A375 (cell line): ENCODE results near the gene SEC14L1. TPM values are rescaled to one million over a fixed set of nuclear protein-coding genes. Genes with fewer than 3 reads are reported as not detected.

Source experiments
- small RNA-seq: library from RNA; depleted of rRNA; stranded (forward); fragments of <200 nt; gene quantifications from one replicate; pipeline ENCODE3, GENCODE V24; 2014
- total RNA-seq: library from RNA; depleted of rRNA; stranded (reverse); fragments of >200 nt; shearing (Covaris generic); gene quantifications from 2 replicates; pipeline ENCODE4 v1.2.3, GENCODE V29; 2014; rRNA removed

The SEC14L1 gene
- 17.1 and 20.1 TPM in 2 replicates for total RNA-seq

GRCh38 chr17:77140878-77141767 is at the start of gene SEC14L1:
TSS of gene SEC14L1 (plus strand) at chr17:77140969. CDS start at chr17:77143597, 2,628 bp downstream.

Small RNA genes within 50 kb of the gene (small RNA-seq; reads per million reads assigned to genes)
- not detected for gene RNU4-47P
